ENCODE results near the gene BTN1A1. TPM values are rescaled to one million over a fixed set of nuclear protein-coding genes. Genes with fewer than 3 reads are reported as not detected.
"Not testable (repeated sequence)": the region's sequence is repeated elsewhere in the genome, so short reads cannot be mapped to it uniquely, and the experiment has no call there.

Gene BTN1A1
- total RNA-seq, 2 experiments from 2014 or later = not detected

- ATAC-seq = peak; percentile 49
Observed at GRCh38 chr6:26489996-26490964, 9.8 kb upstream of the BTN1A1 start.

GRCh38 chr6:26491604-26492003, 8.5 kb upstream of the BTN1A1 start:
- ChIA-PET POLR2A (no interaction called here), CTCF (interaction anchor here (2.1 kb wide), 1 partner anchor 18 kb away, joined by 9 read pairs; no protein-coding TSS in a partner anchor)
- Mint-ChIP-seq H3K27ac (no peak overlapping the region), H3K27me3 (no peaks in the 10 kb centered on the region), H3K9me3 (ENCODE audit: low read depth) (peaks cover 8% of the 10 kb centered on the region), H3K4me3 (no peak overlapping the region), H3K36me3 (ENCODE audit: low read depth) (no peaks in the 10 kb centered on the region), H3K4me1 (peaks cover 10% of the 10 kb centered on the region)
- ATAC-seq (no peak), DNase-seq (no peak)
- intact Hi-C loops (cut with DNase I, micrococcal nuclease) = no loop called here

More at GRCh38 chr6:26489996-26490964, 9.8 kb upstream of the BTN1A1 start:
- CTCF ChIA-PET = interaction anchor here (0.6 to 2.1 kb wide), 3 partner anchors 14 to 1440 kb away, joined by 3 to 9 read pairs (median 5); no protein-coding TSS in a partner anchor
- no peaks in the 10 kb centered on the region for H3K36me3 Mint-ChIP-seq (ENCODE audit: low read depth)
- H3K4me1 Mint-ChIP-seq = peaks cover 10% of the 10 kb centered on the region
- H3K9me3 Mint-ChIP-seq (ENCODE audit: low read depth) = peaks cover 8% of the 10 kb centered on the region
- POLR2A ChIA-PET = no interaction called here
- intact Hi-C loops (cut with DNase I, micrococcal nuclease) = no loop called here
- no peak overlapping the region for H3K4me3 Mint-ChIP-seq
- no peaks in the 10 kb centered on the region for H3K27me3 Mint-ChIP-seq
- no peak for DNase-seq
- no peak overlapping the region for H3K27ac Mint-ChIP-seq

DNA sequence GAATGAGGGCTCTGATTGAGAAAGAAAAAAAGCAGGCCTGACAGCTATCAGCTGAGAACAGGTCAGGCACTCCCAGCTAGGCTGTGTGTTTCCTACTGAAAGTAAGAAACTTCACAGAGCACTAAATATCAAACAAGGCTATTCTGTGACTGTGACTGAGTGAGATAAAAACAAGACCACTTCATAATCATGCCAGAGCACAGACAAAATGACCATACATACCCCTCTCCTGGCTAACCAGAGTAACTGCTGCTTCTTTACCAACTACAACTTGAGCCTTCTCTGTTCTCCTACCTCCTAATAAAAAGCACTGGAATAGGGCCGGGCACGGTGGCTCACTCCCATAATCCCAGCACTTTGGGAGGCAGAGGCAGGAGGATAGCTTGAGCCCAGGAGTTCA, 6.8 kb upstream of the BTN1A1 start:
- H3K36me3 Mint-ChIP-seq (ENCODE audit: low read depth) = no peaks in the 10 kb centered on the region
- DNase-seq = no peak
- H3K4me3 Mint-ChIP-seq = no peak overlapping the region
- no peak overlapping the region for H3K27ac Mint-ChIP-seq
- ChIA-PET POLR2A (no interaction called here), CTCF (no interaction called here)
- intact Hi-C loops (cut with DNase I, micrococcal nuclease) = no loop called here
- peak; percentile 71 for ATAC-seq
- H3K4me1 Mint-ChIP-seq = peaks cover 10% of the 10 kb centered on the region
- no peaks in the 10 kb centered on the region for H3K9me3 Mint-ChIP-seq (ENCODE audit: low read depth)
- no peaks in the 10 kb centered on the region for H3K27me3 Mint-ChIP-seq

- intact Hi-C loops (cut with DNase I, micrococcal nuclease) = no loop called here
- Mint-ChIP-seq H3K27me3 (no peaks in the 10 kb centered on the region), H3K4me3 (no peak overlapping the region), H3K36me3 (ENCODE audit: low read depth) (no peaks in the 10 kb centered on the region), H3K9me3 (ENCODE audit: low read depth) (no peaks in the 10 kb centered on the region), H3K27ac (peak overlapping the region; percentile 3), H3K4me1 (peaks cover 10% of the 10 kb centered on the region)
- ATAC-seq = no peak
- CTCF ChIA-PET = interaction anchor here (0.6 to 1.0 kb wide), 2 partner anchors 10 to 21 kb away, joined by 3 to 4 read pairs; no protein-coding TSS in a partner anchor
- POLR2A ChIA-PET = no interaction called here
- DNase-seq = no peak
Observed at GRCh38 chr6:26494117-26494516, 6.0 kb upstream of the BTN1A1 start.

GRCh38 chr6:26495281-26495680, 4.8 kb upstream of the BTN1A1 start:
- intact Hi-C loops (cut with DNase I, micrococcal nuclease) = no loop called here
- CTCF ChIA-PET = interaction anchor here (0.5 to 2.1 kb wide), 4 partner anchors 9 to 20 kb away, joined by 3 to 4 read pairs (median 4); no protein-coding TSS in a partner anchor

GRCh38 chr6:26497610-26498009, 2.5 kb upstream of the BTN1A1 start:
- POLR2A ChIA-PET = interaction anchor here (0.6 kb wide), 1 partner anchor 15 kb away, joined by 10 read pairs; no protein-coding TSS in a partner anchor

More at GRCh38 chr6:26495281-26495680, 4.8 kb upstream of the BTN1A1 start:
- Mint-ChIP-seq H3K9me3 (ENCODE audit: low read depth) (no peaks in the 10 kb centered on the region), H3K4me1 (peaks cover 10% of the 10 kb centered on the region), H3K4me3 (no peak overlapping the region), H3K27ac (no peak overlapping the region), H3K36me3 (ENCODE audit: low read depth) (no peaks in the 10 kb centered on the region), H3K27me3 (no peaks in the 10 kb centered on the region)
- POLR2A ChIA-PET = no interaction called here
- ATAC-seq = no peak
- DNase-seq = no peak

DNA sequence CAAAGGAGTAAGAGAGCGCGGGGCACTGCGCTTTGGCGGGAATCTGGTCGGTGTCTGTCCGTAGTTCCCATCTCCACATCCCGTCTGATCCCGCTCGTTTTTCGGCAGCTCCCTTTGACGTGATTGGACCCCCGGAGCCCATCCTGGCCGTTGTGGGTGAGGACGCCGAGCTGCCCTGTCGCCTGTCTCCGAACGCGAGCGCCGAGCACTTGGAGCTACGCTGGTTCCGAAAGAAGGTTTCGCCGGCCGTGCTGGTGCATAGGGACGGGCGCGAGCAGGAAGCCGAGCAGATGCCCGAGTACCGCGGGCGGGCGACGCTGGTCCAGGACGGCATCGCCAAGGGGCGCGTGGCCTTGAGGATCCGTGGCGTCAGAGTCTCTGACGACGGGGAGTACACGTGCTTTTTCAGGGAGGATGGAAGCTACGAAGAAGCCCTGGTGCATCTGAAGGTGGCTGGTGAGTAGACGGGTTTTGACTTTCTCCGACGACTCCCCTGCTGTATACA, 1.4 kb downstream of the BTN1A1 start:
- no peaks in the 10 kb centered on the region for H3K36me3 Mint-ChIP-seq (ENCODE audit: low read depth)
- intact Hi-C loops (cut with DNase I, micrococcal nuclease) = no loop called here
- DNase-seq (peak; percentile 59), ATAC-seq (peak; percentile 80)
- H3K4me3 Mint-ChIP-seq = peak overlapping the region; percentile 67
- H3K4me1 Mint-ChIP-seq = peaks cover 9% of the 10 kb centered on the region
- peaks cover 20% of the 10 kb centered on the region for H3K27me3 Mint-ChIP-seq
- ChIA-PET CTCF (interaction anchor here (0.6 to 0.8 kb wide), 5 partner anchors 13 to 1278 kb away, joined by 3 to 4 read pairs (median 3); no protein-coding TSS in a partner anchor), POLR2A (interaction anchor here (0.6 to 1.4 kb wide), 2 partner anchors 28 to 217 kb away, joined by 3 to 5 read pairs; no protein-coding TSS in a partner anchor)
- H3K9me3 Mint-ChIP-seq (ENCODE audit: low read depth) = no peaks in the 10 kb centered on the region
- peak overlapping the region; percentile 52 for H3K27ac Mint-ChIP-seq

More at GRCh38 chr6:26497610-26498009, 2.5 kb upstream of the BTN1A1 start:
- no peaks in the 10 kb centered on the region for H3K36me3 Mint-ChIP-seq (ENCODE audit: low read depth)
- ATAC-seq (no peak), DNase-seq (no peak)
- CTCF ChIA-PET = interaction anchor here (0.6 to 2.1 kb wide), 4 partner anchors 22 to 325 kb away, joined by 3 to 6 read pairs (median 4); no protein-coding TSS in a partner anchor
- intact Hi-C loops (cut with DNase I, micrococcal nuclease) = no loop called here
- peaks cover 15% of the 10 kb centered on the region for H3K27me3 Mint-ChIP-seq
- H3K9me3 Mint-ChIP-seq (ENCODE audit: low read depth) = no peaks in the 10 kb centered on the region
- no peak overlapping the region for H3K27ac Mint-ChIP-seq
- no peak overlapping the region for H3K4me3 Mint-ChIP-seq
- peaks cover 15% of the 10 kb centered on the region for H3K4me1 Mint-ChIP-seq

- POLR2A ChIA-PET = interaction anchor here (1.4 kb wide), 1 partner anchor 28 kb away, joined by 3 read pairs; no protein-coding TSS in a partner anchor
- peaks cover 20% of the 10 kb centered on the region for H3K27me3 Mint-ChIP-seq
- H3K27ac Mint-ChIP-seq = peak overlapping the region; percentile 52
- no peaks in the 10 kb centered on the region for H3K9me3 Mint-ChIP-seq (ENCODE audit: low read depth)
- CTCF ChIA-PET = no interaction called here
- peaks cover 9% of the 10 kb centered on the region for H3K4me1 Mint-ChIP-seq
- DNase-seq (no peak), ATAC-seq (no peak)
- peak overlapping the region; percentile 67 for H3K4me3 Mint-ChIP-seq
- H3K36me3 Mint-ChIP-seq (ENCODE audit: low read depth) = no peaks in the 10 kb centered on the region
- intact Hi-C loops (cut with DNase I, micrococcal nuclease) = no loop called here
Observed at GRCh38 chr6:26502165-26502564, 2.1 kb downstream of the BTN1A1 start.

DNA sequence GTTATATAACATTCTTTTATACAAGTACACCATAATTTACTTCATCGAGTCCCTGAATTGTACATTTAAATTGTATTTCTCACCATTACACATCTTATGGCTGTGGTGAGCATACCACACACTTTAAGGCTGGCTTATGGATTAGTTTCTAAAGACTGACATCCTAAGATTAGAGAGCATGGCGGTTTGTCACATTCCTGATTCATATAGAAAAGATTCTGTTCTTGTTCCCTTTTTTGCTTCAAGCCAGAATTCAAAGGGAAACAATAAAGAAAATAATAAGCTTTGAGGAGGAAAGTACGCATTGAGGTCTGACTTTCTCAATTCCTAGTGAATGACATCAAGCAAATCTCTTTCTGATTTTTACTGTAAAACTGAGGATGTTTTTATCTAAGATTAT, 2.5 kb downstream of the BTN1A1 start:
- no peak for ATAC-seq
- Mint-ChIP-seq H3K4me3 (no peak overlapping the region), H3K27ac (no peak overlapping the region), H3K9me3 (ENCODE audit: low read depth) (no peaks in the 10 kb centered on the region), H3K36me3 (ENCODE audit: low read depth) (no peaks in the 10 kb centered on the region), H3K4me1 (peaks cover 9% of the 10 kb centered on the region), H3K27me3 (peaks cover 20% of the 10 kb centered on the region)
- no peak for DNase-seq
- ChIA-PET CTCF (interaction anchor here (1.5 kb wide), 1 partner anchor 160 kb away, joined by 5 read pairs; no protein-coding TSS in a partner anchor), POLR2A (no interaction called here)
- intact Hi-C loops (cut with DNase I, micrococcal nuclease) = no loop called here

DNA sequence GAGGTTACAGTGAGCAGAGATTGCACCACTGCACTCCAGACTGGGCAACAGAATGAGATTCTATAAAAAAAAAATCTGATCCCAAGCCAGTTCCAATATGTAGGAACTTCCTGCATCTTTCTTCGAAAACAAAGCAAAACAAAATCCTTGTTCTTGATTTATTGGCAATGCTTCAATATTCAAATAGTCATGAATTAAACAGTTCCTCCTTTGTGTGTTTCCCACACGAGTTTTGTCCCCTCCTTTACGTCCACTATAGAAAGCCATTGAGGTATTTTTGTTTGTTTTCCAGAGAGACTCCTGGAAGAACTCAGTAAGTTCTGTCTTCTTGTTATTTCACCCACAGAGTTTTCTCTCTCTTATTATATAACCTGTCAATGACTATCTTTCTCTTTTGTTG, 7.6 kb downstream of the BTN1A1 start:
- intact Hi-C loops (cut with DNase I, micrococcal nuclease) = no loop called here
- no peaks in the 10 kb centered on the region for H3K4me1 Mint-ChIP-seq
- no peak overlapping the region for H3K4me3 Mint-ChIP-seq
- H3K9me3 Mint-ChIP-seq (ENCODE audit: low read depth) = no peaks in the 10 kb centered on the region
- DNase-seq (no peak), ATAC-seq (no peak)
- peaks cover 4% of the 10 kb centered on the region for H3K27me3 Mint-ChIP-seq
- POLR2A ChIA-PET = no interaction called here
- H3K36me3 Mint-ChIP-seq (ENCODE audit: low read depth) = no peaks in the 10 kb centered on the region
- CTCF ChIA-PET = no interaction called here
- no peak overlapping the region for H3K27ac Mint-ChIP-seq

DNA sequence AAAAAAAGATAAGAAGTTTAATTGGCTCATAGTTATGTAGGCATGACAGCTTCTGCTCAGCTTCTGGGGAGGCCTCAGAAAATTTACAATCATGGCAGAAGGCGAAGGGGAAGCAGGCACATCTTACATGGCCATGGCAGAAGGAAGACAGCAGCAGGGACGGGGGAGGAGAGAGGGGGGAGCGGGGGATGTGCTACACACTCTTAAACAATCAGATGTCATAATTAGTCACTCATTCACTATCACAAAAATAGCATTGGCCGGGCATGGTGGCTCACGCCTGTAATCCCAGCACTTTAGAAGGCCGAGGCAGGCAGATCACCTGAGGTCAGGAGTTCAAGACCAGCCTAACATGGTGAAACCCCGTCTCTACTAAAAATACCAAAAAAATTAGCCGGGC, 10.9 kb downstream of the BTN1A1 start:
- ATAC-seq; H3K27me3 Mint-ChIP-seq; H3K9me3 Mint-ChIP-seq (ENCODE audit: low read depth); H3K4me3 Mint-ChIP-seq; H3K36me3 Mint-ChIP-seq (ENCODE audit: low read depth); POLR2A ChIA-PET; intact Hi-C loops (cut with DNase I, micrococcal nuclease); H3K4me1 Mint-ChIP-seq; DNase-seq; H3K27ac Mint-ChIP-seq: not testable (repeated sequence)
- CTCF ChIA-PET = interaction anchor here (0.6 to 0.7 kb wide), 2 partner anchors 653 to 1108 kb away, joined by 3 to 4 read pairs; no protein-coding TSS in a partner anchor

All from activated CD4-positive, alpha-beta T cell treated with anti-CD3 and anti-CD28 coated beads for 36 hours (primary cell).